Activated T-cell treated with anti-CD3 and anti-CD28 coated beads, Interleukin-2, amount 50 U/mL, for 48 hours (primary cell): ENCODE measurements around the gene KIF13A.
"Not testable (repeated sequence)": the region's sequence is repeated elsewhere in the genome, so short reads cannot be mapped to it uniquely, and the experiment has no call there.

Source experiments
- DNase-seq, 2 experiments: peaks; one replicate each; pipeline ENCODE4 v3.0.0-alpha.2; 2020

KIF13A gene

DNA sequence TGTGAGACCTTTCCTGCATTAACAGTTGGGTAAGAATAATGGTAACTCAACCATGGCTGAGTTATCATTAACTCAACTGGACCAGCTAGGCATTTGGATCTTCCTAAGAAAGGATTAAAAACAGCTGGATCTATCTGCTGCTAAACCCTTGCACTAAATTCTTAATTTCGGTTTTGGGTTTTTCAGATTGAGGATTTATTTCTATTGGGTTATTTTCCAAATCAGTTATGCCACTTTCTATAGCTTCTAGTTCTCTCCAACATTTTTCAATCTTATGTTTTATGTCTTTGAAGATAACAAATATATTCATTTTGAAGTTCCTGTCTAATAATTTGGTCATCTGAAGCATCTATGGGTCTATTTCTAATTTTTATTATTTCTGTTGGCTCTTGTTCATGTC is 92.5 kb downstream of the KIF13A start:
- DNase-seq, result no peak

DNA sequence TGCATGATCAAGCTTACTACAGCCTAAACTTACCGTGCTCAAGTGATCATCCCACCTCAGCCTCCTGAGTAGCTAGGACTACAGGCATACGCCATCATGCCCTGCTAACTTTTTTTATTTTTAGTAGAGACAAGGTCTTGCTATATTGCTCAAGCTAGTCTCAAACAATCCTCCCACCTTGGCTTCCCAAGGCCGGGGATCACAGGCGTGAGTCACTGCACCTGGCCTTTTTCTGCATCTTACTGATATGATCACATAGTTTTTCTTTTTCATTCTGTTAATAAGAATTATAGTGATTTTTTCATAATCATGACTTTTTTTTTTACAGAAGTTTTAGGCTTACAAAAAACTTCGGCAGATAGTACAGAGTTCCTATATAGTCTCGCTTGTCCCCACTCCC is 93.2 kb downstream of the KIF13A start:
- DNase-seq, result no peak

DNA sequence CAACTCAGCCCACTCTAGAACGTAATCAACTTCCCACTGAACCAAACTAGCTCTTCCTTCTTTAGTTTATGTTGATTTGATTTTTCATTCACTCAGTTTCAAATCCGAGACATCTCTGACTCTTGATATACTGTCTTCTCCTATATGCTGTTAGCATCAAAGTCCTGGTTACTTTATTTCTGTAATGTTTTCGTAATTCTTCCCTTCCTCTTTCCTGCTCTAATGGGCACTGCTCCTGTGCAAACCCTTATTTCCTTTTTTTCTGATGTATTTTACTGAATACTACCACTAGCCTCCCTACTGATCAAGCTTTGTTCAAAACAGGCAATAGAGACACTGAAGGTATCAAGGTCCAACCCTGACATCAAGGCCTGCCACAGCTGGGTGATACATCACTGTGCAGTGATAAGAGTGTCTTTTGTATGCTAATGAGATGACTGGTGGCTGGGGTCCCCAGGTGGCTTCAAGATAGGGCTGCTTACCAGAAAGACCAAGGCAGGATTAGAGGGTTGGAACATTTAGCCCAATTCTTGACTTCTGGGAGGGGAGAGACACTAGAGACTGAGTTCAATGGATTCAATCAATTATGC is 95.2 kb downstream of the KIF13A start:
- DNase-seq, result no peak

GRCh38 chr6:17890309-17890708 is 97.1 kb downstream of the KIF13A start:
- no peak for DNase-seq

DNA sequence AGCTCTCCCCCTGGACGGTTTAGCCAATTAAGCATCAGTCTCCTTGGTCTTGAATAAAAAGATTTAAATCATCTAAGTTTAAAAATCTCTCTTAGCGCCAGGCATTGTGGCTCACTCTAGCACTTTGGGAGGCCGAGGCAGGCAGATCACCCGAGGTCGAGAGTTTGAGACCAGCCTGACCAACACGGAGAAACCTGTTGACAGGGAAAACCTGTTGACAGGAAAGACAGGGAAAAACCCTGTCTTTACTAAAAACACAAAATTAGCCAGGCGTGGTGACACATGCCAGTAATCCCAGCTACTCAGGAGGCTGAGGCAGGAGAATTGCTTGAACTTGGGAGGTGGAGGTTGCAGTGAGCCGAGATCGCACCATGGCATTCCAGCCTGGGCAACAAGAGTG is 97.7 kb downstream of the KIF13A start:
- not testable (repeated sequence) for DNase-seq

- no peak for DNase-seq
These were observed 100.5 kb downstream of the KIF13A start for GRCh38 chr6:17886891-17887290.

DNA sequence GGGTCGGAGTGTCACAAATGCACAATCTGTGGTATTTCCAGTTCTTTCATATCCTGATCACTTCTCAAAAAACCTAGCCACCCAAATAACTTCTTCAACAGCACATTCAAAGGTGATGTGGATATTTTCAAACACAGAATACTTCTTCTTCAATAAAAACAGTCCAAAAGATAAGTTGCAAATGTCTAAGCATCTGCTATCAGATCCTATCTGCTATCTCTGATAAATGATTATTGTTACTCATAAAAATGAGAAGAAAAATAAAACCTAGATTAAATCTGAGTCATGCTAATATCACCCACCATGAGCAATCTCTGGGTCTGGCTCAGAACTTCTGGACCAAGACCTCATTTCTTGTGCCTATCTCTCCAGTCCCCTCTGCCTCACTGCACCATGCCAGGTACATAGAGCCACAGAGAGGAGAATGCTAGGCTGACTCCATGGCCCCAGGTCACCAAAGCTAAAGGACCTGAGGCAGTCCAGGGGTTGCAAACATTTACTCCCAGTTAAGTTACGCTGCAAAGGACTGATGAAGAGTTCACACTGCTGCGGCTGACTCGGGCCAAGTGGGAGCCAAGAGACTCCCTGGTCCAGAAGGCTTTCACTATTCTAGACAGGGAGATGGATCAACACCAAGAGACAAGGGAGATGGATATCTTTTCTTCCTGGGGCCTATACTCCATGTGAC is 101.4 kb downstream of the KIF13A start:
- no peak for DNase-seq

DNA sequence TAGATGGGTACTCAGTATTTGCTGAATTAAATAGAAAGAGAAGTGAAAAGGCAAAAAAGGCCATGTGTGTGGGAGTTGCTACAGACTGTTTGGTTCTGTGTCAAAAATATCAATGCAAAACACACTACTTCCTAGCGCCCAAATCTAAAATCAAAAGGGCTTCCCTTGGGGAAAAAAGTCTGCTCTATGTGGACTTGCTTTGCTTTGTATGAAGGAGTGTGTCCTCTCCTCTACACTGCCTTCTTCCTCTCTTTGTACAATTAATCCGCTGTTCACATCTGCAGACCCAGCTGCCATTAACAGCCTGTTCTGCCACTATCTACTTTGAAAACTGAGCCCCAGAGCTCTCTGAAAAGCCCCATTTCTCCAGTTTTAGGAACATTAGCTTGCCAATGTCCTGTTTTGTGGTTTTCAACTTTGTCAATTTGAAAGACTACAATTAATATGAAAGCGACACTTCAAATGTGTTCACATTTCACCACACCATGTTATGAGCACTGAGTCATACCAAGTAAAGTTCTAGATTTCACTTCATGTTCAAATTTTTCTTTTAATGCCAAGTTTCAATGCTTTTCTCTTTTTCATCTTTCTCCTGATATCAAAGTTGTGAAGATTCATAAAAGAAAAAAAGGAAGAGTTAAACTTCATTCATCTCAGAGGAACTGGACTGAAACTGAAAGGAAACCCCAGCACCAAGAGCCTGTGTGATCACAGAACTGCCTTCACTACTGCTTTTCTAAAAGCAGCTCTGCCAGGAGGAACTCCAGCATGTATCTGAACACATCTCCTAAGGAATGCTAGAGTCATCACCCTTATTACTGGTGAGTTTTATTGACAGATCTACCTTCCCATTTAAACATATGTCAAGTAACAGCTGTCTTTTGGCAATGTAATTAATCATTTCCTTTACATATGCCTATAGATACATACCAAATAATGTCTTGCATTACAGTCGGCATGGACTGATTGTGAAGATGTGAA is 102.6 kb downstream of the KIF13A start:
- peak; percentile 19 to 22 for DNase-seq

- DNase-seq, result no peak
These were observed 103.6 kb downstream of the KIF13A start for GRCh38 chr6:17883665-17884497.

DNA sequence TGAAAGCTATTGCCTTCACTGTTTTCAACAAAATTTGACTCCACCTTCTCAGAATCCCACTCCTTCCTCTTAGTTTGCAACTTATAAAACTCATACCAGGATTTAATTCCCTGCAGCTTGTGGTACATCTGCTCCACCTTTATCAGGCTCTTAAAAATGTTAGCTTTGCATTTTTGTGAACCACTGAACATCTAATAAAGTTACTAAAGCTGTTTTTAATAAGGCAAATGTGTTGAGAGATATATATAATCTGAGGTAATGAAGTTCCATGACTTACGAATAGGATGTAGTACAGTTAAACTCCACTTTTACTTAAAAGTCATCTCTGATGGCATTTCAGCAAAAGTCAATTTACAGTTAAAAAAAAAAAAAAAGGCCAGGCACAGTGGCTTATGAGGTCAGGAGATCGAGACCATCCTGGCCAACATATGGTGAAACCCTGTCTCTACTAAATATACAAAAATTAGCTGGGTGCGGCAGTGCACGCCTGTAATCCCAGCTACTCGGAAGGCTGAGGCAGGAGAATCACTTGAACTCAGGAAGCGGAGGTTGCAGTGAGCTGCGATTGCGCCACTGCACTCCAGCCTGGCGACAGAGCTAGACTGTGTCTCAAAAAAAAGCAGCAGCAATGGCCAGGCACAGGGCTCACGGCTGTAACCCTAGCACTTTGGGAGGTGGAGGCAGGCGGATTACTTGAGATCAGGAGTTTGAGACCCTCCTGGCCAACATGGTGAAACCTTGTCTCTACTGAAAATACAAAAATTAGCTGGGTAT is 106.2 kb downstream of the KIF13A start:
- no peak for DNase-seq

DNA sequence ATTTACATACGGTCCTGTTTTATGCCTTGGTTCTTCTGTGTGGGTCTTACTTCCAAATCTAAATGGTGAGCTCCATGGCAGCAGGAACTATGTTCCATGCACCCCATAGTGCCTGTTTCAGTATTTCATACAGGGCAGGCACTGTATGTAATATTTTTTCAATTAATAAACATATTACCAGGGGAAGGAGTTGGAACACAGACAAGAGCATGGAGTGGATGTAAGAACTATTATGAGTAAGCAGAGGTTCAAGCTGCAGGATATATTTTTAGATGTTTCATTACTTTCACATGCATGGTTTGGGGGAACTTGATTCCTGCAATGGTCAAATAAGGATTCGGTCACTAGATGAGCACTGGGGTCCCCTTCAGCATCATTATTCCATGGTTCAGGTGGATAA is 108.3 kb downstream of the KIF13A start:
- no peak for DNase-seq

DNA sequence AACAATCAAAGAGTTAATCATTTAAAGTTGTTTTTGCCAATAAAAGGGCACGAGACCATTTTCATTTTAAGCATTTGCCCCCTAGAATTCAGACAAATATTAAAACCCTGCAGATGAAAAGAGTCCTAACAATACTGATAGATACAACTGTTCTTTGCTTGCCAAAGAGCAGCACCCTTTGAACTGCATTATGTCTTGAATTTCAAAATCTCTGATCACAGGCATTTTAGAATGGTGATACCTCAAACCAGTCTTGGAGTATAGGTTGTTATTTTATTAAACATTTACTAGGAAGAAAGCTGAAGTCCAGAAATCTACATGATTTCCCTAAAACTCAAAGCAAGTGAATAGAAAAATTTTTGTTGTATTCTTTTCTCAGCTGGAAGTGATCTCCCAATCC is 108.7 kb downstream of the KIF13A start:
- no peak for DNase-seq

- no peak for DNase-seq
These were observed 109.5 kb downstream of the KIF13A start for GRCh38 chr6:17877895-17878440.

GRCh38 chr6:17877196-17877894 is 110.1 kb downstream of the KIF13A start:
- DNase-seq, result no peak

- DNase-seq, result no peak
These were observed 112.7 kb downstream of the KIF13A start for GRCh38 chr6:17874753-17875152.

DNA sequence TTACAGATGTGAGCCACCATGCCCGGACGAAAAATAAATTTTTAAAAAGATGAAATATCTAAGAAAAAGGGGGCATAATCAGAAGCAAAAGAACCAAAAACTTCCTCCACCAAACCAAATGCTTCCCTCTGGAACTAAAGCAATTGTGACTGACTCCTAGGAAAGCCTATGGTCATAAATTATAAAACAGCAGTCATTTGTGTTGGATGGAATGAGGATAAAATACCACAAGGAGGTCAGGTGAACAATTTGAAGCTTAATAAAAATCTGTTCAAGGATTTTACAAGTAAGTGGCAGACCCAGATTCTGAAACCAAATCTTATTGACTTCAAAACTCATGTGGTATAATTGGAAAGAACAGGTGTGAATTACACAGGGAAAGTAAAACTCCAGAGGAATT is 114.5 kb downstream of the KIF13A start:
- DNase-seq, result no peak

DNA sequence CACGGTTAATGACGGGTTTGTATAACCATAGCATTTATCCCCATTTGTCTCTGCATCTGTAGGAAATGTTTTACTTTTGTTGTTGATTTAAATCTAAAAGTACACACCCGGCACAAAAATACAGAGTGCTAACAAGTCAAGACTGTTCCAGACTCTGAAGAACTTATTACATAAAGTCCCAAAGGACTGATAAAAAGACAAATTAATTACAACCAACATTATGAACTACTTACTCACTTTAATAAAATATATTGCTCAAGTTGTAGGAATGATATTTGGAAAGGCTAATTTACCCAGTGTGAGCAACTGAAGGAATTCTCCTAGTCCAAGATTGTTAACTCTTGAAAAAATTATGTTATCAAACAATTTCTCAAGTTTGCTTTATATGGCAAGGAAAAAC is 115.6 kb downstream of the KIF13A start:
- no peak for DNase-seq

DNA sequence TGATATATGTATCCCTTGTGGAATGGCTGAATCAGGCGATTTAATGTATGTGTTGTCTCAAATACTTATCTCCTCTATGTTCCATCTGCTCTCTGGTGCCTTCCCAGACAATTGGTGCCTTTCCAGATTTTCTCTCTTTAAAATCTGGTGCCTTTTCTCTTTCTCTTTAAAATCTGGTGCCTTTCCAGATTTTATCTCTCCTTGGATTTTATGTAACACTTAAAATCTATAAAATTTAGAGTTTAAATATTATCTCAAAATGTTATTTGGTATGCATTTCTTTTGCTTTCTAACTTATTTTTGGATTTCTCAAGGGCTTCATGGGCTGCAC is 116.3 kb downstream of the KIF13A start:
- DNase-seq, result no peak

DNA sequence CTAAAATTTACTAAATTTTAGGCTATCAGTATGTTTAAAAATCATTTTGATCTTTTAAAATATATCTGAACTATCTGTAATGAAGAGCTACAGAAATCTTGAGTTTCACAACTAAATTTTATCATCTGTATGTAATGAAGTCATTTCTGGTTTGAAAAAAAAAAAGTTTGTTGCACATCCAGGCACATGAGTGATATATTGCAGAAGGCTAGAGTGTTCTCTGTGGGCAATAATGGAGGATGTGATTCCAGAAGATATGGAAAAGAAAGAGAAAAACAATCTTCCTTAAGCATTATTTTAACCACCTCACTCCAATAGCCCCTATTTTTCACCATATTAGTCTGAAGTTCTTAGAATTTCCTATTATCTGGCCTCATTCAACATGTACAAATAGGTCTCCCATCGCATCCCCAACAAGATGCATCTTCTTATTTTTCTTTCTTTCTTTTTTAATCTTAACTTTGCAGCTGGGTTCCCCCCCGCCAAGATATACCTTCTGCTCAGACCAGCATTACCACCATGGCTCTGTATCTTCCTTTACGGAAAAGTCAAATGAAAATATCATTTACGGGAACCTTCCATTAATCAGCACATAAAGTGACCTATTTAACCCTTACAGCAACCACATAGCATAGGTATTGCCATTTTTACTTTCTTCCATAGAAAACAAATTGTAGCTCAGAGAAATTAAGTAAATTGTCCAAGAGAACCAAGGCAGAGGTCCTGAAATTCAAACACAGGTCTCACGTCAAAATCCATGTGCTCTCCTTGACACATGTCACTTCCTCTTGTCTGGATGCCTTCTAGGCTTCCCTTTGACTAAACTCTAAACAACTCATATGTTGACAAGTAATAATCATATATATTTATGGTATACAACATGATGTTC is 116.9 kb downstream of the KIF13A start:
- DNase-seq, result no peak

DNA sequence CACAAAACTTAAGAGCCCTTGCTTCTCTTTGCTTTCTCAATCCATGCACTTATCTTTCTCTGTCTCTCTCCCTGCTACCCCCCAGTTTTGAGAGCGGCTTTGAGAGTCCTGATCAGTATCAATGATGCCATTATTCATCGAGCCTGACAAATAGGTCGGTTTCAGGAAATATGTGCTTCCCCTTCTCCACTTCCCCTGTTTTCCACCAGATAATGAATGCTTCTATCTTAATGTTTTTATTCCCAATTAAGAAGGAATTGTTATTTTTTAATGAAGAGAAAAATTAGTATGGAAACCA is 117.7 kb downstream of the KIF13A start:
- no peak for DNase-seq
